Measurements from ENCODE around the gene SIPA1.
"Not testable (repeated sequence)": the region's sequence is repeated elsewhere in the genome, so short reads cannot be mapped to it uniquely, and the experiment has no call there.

SIPA1 gene

GRCh38 chr11:65620666-65621065, 17.2 kb upstream of the SIPA1 start:
- FAIRE-seq (no peak), DNase-seq (ENCODE audit: insufficient read length, low spot score) (no peak)

- DNase-seq (ENCODE audit: insufficient read length, low spot score), result no peak
- FAIRE-seq, result no peak
Observed at GRCh38 chr11:65621460-65621859, 16.4 kb upstream of the SIPA1 start.

- DNase-seq (ENCODE audit: insufficient read length, low spot score) (no peak), FAIRE-seq (no peak)
Observed at GRCh38 chr11:65622011-65622410, 15.9 kb upstream of the SIPA1 start.

GRCh38 chr11:65623177-65623576, 14.7 kb upstream of the SIPA1 start:
- FAIRE-seq, result no peak
- no peak for DNase-seq (ENCODE audit: insufficient read length, low spot score)

DNA sequence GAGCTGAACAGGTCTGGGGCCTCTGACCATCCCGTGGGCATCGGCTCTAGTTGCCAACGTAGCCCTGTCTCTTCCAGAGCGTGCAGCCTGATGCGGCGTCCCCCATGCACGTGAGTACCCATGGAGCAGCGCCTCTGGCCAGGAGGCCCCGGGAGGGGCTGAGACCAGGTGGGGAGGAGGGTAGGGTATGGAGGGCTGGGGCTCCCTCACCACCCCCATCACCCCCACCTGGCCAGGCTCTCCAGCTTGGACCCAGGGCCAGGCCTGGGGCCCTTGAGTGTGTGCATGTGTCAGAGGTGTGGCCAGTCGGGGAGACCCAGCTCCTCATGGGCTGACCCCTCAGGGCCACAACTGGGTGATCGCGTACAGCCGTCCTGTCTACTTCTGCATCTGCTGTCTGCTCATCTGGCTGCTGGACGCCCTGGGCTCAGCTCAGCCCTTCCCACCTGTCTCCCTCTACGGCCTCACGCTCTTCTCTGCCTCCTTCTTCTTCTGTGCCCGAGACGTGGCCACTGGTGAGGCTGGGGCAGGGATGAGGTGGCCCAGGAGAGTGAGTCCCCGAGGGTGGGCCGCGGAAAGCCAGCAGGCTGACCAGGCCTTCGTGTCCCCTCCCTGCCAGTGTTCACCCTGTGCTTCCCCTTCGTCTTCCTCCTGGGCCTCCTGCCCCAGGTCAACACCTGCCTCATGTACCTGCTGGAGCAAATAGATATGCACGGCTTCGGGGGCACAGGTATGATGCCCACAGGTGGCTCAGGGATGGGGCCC, 13.9 kb upstream of the SIPA1 start:
- FAIRE-seq (no peak), DNase-seq (ENCODE audit: insufficient read length, low spot score) (no peak)

- DNase-seq (ENCODE audit: insufficient read length, low spot score), result no peak
- FAIRE-seq, result no peak
Observed at GRCh38 chr11:65624931-65625627, 12.8 kb upstream of the SIPA1 start.

- DNase-seq (ENCODE audit: insufficient read length, low spot score) (peak; percentile 42), FAIRE-seq (peak; percentile 59)
Observed at GRCh38 chr11:65625628-65626342, 12.1 kb upstream of the SIPA1 start.

- no peak for DNase-seq (ENCODE audit: insufficient read length, low spot score)
- no peak for FAIRE-seq
Observed at GRCh38 chr11:65627202-65627601, 10.7 kb upstream of the SIPA1 start.

DNA sequence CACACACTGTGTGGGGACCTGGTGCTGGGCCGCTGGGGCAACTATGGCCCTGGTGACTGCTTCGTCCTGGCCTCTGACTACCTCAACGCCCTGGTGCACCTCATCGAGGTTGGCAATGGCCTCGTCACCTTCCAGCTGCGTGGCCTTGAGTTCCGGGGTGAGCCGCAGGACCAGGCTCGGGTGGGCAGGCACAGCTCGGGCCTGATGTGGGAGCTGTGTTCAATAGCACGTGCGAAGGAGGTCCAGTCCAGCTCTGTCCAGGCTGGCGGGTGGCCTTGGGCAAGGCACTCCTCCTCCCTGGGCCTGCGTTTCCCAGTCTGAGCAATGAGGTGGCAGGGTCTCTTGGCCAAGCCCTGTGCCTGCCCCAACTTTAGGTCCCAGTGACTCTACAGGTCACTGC, 8.3 kb upstream of the SIPA1 start:
- DNase-seq (ENCODE audit: insufficient read length, low spot score), result no peak
- no peak for FAIRE-seq

GRCh38 chr11:65630215-65630614, 7.7 kb upstream of the SIPA1 start:
- DNase-seq (ENCODE audit: insufficient read length, low spot score), result no peak
- peak; percentile 20 for FAIRE-seq

GRCh38 chr11:65633390-65634108, 4.4 kb upstream of the SIPA1 start:
- no peak for FAIRE-seq
- no peak for DNase-seq (ENCODE audit: insufficient read length, low spot score)

GRCh38 chr11:65634109-65634436, 3.8 kb upstream of the SIPA1 start:
- no peak for FAIRE-seq
- no peak for DNase-seq (ENCODE audit: insufficient read length, low spot score)

GRCh38 chr11:65634440-65634839, 3.5 kb upstream of the SIPA1 start:
- FAIRE-seq, result no peak
- DNase-seq (ENCODE audit: insufficient read length, low spot score), result no peak

- FAIRE-seq (peak; percentile 16), DNase-seq (ENCODE audit: insufficient read length, low spot score) (no peak)
Observed at GRCh38 chr11:65634905-65635731, 2.8 kb upstream of the SIPA1 start.

- FAIRE-seq, result no peak
- no peak for DNase-seq (ENCODE audit: insufficient read length, low spot score)
Observed at GRCh38 chr11:65636108-65637031, 1.5 kb upstream of the SIPA1 start.

DNA sequence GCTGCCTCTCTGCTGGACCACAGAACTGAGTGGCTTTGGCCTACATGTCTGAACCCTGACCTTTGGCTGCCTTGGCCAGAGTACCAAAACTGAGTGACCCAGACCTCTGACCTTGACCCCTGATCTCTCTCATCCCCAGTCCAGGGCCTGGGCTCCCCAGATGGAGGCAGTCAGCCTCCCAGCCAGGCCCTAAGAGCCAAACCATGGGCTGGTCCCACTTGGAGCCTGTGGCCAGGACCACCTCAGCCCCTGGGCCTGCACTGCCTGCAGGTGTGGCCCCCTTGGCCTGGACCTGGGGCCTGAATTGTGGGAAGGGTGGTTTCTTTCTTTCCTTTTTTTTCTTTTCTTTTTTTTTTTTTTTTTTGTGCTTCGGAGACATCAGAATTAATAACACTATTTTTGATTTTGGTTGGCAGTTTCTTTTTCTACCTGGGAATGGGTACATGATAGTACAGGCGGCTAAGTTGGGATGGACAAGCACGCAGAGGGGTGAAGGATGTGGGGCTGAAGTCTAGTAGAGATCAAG, 806 bp upstream of the SIPA1 start:
- FAIRE-seq, result peak; percentile 44
- no peak for DNase-seq (ENCODE audit: insufficient read length, low spot score)

DNA sequence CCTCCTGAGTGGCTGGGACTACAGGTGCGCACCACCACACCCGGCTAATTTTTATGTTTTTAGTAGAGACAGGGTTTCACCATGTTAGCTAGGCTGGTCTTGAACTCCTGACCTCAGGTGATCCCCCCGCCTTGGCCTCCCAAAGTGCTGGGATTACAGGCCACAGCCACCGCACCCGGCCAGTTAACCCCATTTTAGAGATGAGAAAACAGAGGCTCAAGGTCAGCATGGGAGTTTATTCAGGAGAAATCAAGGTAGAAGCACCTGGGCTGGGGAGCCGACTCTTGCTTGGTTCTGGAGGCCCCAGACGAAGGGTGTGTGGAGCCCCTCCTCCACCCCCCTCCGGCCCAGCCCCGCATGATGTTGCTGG, 1.3 kb downstream of the SIPA1 start:
- not testable (repeated sequence) for FAIRE-seq

DNA sequence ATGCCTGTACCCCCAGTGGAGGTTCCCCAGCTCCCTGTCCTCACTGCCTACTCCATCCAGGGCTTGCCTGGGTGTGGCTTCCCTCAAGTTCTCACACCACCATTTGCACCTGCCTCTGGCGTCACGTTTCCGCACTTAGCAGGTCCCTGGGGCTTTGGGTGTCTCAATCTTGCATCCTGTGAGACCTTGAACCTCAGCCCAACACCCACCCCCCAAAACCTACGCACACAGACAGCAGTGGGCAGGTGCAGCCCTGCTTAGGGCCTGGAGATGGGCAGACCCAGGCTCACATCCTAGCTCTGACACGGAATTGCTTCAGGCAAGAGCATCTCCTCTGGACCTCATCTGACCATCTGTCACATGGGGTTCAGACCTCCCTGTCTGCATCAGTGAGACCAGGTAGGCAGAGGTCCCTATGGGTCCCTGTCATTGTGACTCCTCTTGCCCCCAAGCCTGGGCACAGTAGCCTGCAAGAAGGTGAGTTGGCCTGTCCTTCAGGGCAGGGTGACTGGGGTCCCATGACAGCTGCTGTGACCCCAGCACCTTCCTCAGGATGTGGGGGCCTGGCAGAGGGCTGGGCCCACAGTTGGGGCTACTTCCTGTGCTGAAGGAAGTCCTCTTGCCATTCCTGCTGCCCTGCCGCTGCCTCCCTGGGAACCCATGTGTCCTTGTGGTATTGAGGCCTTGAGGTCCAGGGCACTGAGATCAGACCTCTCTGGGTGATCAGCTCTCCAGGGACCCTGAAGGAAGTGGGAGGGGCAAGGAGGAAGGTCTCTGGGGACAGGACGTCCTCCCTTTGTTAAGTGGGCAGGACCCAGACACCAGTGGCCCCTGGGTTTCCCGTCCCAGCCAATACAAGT, 2.0 kb downstream of the SIPA1 start:
- FAIRE-seq (no peak), DNase-seq (ENCODE audit: insufficient read length, low spot score) (no peak)

More for the DNA sequence above, 1.3 kb downstream of the SIPA1 start:
- not testable (repeated sequence) for DNase-seq (ENCODE audit: insufficient read length, low spot score)
